CD4-positive, alpha-beta T cell treated with Interleukin-4 for 4 hours (primary cell): ENCODE measurements around the gene CYB5D1.
A peak's percentile ranks its signal among the peaks of the same experiment; 100 is the strongest.

Experiments used
- DNase-seq: peaks from one replicate; pipeline ENCODE4 v3.0.0-alpha.2; 2020

CYB5D1 gene

GRCh38 chr17:7846063-7846735, 11.6 kb upstream of the CYB5D1 start:
- no peak for DNase-seq

- DNase-seq: no peak
Measured at GRCh38 chr17:7846765-7847661, 10.8 kb upstream of the CYB5D1 start.

DNA sequence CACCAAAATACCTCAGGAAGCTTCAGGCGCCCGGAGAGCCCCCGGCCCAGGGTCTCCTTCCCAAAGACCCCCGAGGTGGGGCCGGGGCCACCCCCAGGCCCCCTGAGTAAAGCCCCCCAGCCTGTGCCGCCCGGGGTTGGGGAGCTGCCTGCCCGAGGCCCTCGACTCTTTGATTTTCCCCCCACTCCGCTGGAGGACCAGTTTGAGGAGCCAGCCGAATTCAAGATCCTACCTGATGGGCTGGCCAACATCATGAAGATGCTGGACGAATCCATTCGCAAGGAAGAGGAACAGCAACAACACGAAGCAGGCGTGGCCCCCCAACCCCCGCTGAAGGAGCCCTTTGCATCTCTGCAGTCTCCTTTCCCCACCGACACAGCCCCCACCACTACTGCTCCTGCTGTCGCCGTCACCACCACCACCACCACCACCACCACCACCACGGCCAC, 9.6 kb upstream of the CYB5D1 start:
- no peak for DNase-seq

- DNase-seq: no peak
Measured at GRCh38 chr17:7848739-7849129, 9.1 kb upstream of the CYB5D1 start.

DNA sequence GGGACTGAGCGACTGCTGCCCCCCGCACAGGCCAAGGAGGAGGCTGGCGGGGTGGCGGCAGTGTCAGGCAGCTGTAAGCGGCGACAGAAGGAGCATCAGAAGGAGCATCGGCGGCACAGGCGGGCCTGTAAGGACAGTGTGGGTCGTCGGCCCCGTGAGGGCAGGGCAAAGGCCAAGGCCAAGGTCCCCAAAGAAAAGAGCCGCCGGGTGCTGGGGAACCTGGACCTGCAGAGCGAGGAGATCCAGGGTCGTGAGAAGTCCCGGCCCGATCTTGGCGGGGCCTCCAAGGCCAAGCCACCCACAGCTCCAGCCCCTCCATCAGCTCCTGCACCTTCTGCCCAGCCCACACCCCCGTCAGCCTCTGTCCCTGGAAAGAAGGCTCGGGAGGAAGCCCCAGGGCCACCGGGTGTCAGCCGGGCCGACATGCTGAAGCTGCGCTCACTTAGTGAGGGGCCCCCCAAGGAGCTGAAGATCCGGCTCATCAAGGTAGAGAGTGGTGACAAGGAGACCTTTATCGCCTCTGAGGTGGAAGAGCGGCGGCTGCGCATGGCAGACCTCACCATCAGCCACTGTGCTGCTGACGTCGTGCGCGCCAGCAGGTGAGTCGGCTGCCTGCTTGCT, 8.6 kb upstream of the CYB5D1 start:
- DNase-seq: no peak

- no peak for DNase-seq
Measured at GRCh38 chr17:7849751-7850504, 7.9 kb upstream of the CYB5D1 start.

GRCh38 chr17:7850701-7851437, 6.9 kb upstream of the CYB5D1 start:
- DNase-seq: no peak

GRCh38 chr17:7851438-7852261, 6.2 kb upstream of the CYB5D1 start:
- peak; percentile 90 for DNase-seq

GRCh38 chr17:7852262-7852670, 5.5 kb upstream of the CYB5D1 start:
- no peak for DNase-seq

- DNase-seq: no peak
Measured at GRCh38 chr17:7852919-7853690, 4.7 kb upstream of the CYB5D1 start.

- DNase-seq: no peak
Measured at GRCh38 chr17:7853691-7854038, 4.1 kb upstream of the CYB5D1 start.

DNA sequence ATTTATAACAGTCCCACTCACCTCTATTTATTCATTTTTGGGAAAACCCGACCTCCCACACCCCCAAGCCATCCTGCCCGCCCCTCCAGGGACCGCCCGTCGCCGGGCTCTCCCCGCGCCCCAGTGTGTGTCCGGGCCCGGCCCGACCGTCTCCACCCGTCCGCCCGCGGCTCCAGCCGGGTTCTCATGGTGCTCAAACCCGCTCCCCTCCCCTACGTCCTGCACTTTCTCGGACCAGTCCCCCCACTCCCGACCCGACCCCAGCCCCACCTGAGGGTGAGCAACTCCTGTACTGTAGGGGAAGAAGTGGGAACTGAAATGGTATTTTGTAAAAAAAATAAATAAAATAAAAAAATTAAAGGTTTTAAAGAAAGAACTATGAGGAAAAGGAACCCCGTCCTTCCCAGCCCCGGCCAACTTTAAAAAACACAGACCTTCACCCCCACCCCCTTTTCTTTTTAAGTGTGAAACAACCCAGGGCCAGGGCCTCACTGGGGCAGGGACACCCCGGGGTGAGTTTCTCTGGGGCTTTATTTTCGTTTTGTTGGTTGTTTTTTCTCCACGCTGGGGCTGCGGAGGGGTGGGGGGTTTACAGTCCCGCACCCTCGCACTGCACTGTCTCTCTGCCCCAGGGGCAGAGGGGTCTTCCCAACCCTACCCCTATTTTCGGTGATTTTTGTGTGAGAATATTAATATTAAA, 3.6 kb upstream of the CYB5D1 start:
- no peak for DNase-seq

- DNase-seq: no peak
Measured at GRCh38 chr17:7854851-7855659, 2.7 kb upstream of the CYB5D1 start, which contains the start of gene TMEM88. TSS of gene TMEM88 (plus strand) at chr17:7855066. CDS start at chr17:7855075, 9 bp downstream.

- DNase-seq: no peak
Measured at GRCh38 chr17:7855660-7856010, 2.2 kb upstream of the CYB5D1 start.

DNA sequence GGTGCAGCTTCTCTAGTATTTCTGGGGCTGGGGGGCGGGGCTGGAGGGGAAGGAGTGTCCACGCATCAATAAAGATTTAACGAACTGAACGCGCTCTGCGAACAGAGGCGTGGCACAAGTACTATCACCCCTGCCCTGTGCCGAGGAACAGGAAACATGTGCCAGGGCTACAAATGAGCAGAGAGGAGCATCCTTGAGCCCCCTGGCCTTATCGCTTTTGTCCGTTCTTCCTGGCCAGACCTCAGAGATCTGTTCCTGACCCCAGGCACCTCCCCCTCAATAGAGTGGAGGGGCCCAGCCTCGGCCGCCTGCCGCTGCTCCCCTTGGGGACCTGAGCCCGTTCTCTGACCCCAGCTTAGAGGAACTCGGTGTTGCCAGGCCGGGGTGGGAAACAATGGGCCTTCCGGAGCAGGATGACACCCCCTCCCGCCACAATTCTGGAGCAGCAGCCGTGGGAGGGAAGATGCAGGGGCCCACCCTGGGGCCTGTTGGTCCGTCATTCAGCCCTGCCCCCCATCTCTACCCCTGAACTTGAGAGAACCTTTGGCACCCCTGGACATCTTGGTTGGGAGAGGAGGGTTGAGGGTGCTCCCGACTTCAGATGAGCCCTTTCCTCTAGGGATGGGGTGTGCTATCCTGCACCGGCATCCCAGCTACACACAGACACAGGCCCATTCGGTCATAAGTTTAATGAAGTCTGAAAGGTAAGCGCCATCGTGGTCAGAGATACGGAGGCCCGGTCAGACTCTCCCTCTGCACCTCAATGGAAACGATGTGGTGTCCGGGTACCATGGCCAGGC, 1.6 kb upstream of the CYB5D1 start:
- no peak for DNase-seq

- DNase-seq: peak; percentile 99
Measured at GRCh38 chr17:7856811-7857712, 741 bp upstream of the CYB5D1 start, which contains the start of gene NAA38. TSS of gene NAA38 (minus strand) at chr17:7857559. CDS start at chr17:7857463, 96 bp downstream.

DNA sequence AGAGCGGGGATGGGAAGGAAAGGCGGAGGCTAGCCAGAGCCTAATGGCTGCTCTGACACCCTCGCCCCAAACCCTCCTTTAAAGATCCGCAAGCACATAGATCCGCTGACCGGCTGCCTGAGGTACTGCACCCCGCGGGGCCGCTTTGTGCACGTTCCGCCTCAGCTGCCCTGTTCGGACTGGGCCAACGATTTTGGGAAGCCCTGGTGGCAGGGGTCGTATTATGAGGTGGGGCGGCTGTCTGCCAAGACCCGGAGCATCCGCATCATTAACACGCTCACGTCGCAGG, 663 bp downstream of the CYB5D1 start:
- DNase-seq: peak; percentile 36
